HG03135 (cell line): ENCODE data around the gene SPAAR.
"Not testable (repeated sequence)": the region's sequence is repeated elsewhere in the genome, so short reads cannot be mapped to it uniquely, and the experiment has no call there.

Experiments used
- ATAC-seq: cut with Tn5 transposase; IDR thresholded peaks from one replicate; pipeline ENCODE4 v1.9.1; 2021; ENCODE audit warnings: mild to moderate bottlenecking, moderate library complexity; ENCODE audit not compliant: unreplicated experiment

SPAAR gene

DNA sequence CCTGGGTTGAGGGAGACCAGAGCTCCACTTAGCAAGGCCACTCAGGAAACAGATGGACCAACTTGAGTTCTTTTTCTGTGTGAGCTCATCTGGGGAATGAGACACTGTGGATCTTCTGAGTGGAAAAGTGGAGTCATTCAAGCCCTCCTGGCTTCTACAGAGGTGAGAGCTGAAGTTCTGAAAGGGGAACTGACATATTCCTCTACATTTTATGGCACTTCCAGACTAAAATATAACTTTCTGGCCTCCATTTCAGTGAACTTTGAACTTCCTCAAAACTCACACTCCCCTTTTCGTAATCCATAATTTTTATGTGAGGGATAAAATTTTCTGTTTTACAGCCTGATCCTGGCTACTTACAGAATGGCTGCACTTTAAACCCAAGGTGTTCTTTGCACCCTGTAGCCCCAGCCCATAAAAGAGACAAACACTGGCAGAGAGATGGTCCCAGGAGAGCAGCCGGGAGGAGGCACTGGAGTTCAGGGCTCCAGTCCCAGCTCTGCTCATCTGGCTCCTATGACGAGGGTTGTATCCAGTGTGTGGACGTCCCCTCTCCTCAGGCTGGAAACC, 10.8 kb downstream of the SPAAR start:
- no peak for ATAC-seq

DNA sequence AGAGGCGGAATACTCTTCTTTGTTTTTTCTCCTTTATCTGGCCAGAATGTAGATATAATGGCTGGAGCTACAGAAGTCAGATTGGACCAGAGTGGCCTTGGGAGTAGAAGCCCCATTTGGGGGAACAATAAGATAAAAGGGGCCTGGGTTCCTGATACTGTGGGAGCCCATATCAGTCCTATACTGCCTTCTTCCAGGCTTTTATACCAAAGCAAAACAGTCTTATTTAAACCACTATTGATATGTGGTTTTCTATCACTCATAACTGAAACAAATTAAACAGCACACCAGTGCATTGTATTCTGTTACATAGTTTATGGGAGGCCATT, 14.3 kb downstream of the SPAAR start:
- ATAC-seq, result no peak

GRCh38 chr9:35923927-35924763, 14.9 kb downstream of the SPAAR start:
- ATAC-seq, result no peak

DNA sequence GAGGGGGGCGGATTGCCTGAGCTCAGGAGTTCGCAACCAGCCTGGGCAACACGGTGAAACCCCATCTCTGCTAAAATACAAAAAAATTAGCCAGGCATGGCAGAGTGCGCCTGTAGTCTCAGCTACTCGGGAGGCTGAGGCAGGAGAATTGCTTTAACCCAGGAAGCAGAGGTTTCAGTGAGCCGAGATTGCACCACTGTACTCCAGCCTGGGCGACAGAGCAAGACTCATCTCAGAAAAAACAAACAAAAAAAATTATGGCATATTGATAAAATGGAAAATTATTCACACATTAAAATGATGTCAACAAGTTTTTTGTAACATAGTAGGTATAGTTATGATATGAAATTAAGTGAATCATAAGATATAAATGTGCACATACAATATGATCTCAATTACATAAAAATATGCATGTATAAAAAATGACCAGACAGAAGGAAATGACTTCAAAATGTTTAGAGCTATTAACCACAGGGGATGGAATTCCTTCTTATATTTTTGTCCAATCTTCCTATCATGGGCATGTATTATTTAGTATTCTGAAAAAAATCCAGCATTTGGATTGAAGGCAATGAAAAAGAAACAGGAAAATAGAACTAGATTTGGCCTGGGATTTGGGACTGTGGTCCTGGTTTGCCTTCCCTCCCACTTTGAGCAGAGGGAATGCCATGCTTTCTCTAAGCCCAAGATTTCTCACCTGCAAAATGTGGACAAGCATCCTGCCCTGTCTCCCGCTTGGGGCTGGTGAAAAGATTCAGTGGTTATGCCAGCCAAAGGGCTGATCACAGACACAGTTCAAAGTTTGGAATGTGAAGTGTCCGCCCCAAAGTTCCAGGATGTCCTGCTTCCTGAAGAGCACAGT, 19.5 kb downstream of the SPAAR start:
- no peak for ATAC-seq

DNA sequence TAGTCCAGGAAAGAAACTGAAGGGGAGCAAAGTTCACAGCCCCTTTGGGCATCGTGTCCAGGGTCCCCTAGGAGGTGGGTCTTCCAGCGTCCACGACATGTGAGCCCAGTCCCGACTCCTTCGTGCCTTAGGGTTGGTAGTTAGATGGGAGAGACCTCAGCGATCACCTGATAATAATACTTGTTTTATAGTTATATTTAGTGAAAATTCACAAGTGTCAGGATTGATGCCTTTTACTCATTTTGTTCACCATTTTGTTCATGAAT, 20.1 kb downstream of the SPAAR start:
- no peak for ATAC-seq

GRCh38 chr9:35930521-35930920, 21.2 kb downstream of the SPAAR start:
- no peak for ATAC-seq

GRCh38 chr9:35930989-35931388, 21.7 kb downstream of the SPAAR start:
- no peak for ATAC-seq

- ATAC-seq, result no peak
Observed at GRCh38 chr9:35932735-35933134, 23.4 kb downstream of the SPAAR start.

DNA sequence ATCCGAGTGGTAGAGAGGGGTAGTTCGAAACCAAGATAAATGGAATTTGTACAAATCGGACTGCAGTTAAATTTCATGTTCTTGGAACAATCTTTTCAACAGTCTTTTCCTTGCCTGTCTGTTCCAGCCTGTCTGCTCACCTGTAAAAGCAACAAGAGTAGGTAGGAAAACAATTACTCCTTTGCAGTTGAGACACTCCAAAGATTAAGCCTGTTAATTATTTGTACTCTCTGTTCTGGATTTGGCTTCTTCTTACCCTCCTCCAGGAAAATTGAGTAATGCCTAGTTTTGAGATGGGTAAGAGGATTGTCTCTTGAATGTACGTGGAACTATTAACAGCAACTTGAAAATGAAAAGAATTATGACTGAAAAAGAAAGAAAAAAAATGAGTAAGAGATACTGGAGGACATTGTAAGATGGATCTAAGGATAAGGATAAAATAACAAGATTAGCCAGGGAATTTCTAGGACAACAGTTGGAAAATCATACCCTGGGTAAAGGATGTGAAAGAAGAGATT, 24.3 kb downstream of the SPAAR start:
- ATAC-seq, result no peak

DNA sequence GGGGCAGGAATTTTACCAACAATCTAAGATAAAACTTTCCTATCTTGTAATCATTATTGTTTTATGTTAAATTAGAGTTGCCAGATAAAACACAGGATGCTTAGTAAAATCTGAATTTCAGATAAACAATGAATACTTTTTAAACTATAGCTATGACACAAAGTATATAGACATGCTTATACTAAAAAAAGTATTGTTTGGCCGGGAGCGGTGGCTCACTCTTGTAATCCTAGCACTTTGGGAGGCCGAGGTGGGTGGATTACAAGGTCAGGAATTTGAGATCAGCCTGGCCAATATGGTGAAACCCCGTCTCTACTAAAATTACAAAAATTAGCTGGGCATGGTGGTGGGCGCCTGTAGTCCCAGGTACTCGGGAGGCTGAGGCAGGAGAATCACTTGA, 24.8 kb downstream of the SPAAR start:
- not testable (repeated sequence) for ATAC-seq

- no peak for ATAC-seq
Observed at GRCh38 chr9:35935261-35935660, 26.0 kb downstream of the SPAAR start.

- no peak for ATAC-seq
Observed at GRCh38 chr9:35935755-35936509, 26.6 kb downstream of the SPAAR start.

GRCh38 chr9:35937227-35937626, 27.9 kb downstream of the SPAAR start:
- no peak for ATAC-seq

DNA sequence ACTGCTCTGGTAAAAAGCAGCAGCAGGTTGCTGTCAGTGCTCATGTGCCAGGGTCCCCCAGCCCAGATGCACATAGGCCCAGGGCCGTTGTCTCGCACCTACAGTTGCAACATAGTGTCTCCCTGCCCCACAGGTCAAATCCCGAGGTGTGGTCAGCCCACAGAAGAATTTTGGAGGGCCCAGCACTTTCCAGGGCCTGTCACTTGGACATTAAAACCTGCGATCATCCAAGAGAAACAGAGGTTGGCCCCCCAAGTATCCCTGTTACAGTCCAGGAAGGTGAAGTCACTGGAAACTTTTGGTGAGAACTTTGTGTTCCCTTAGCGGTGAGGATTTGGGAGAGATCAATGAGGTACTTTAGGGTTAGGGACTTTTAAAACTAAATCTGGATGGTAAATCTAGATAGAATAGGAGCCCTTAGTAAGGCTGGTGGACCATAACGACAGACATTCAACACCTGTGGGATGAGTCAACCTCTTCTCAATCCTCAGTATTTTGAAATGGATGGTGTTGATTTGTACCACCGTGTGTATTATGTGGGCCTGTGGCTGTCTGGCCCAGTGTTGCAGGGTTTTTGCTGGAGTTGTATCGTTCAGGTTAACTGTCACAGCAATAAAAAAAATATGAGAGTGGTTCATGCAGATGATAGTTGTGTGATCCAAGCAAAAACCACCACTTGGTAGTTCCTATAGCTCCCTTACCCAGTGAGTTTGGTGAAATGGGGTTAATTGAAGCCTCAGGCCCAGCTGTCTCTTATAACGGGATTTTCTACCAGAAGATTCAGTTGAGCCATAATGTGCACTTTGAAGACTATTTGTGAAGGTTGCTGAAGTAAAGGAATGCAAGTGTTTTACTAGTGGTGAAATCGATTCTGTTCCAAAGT, 29.4 kb downstream of the SPAAR start:
- no peak for ATAC-seq

GRCh38 chr9:35939679-35940250, 30.5 kb downstream of the SPAAR start:
- no peak for ATAC-seq

DNA sequence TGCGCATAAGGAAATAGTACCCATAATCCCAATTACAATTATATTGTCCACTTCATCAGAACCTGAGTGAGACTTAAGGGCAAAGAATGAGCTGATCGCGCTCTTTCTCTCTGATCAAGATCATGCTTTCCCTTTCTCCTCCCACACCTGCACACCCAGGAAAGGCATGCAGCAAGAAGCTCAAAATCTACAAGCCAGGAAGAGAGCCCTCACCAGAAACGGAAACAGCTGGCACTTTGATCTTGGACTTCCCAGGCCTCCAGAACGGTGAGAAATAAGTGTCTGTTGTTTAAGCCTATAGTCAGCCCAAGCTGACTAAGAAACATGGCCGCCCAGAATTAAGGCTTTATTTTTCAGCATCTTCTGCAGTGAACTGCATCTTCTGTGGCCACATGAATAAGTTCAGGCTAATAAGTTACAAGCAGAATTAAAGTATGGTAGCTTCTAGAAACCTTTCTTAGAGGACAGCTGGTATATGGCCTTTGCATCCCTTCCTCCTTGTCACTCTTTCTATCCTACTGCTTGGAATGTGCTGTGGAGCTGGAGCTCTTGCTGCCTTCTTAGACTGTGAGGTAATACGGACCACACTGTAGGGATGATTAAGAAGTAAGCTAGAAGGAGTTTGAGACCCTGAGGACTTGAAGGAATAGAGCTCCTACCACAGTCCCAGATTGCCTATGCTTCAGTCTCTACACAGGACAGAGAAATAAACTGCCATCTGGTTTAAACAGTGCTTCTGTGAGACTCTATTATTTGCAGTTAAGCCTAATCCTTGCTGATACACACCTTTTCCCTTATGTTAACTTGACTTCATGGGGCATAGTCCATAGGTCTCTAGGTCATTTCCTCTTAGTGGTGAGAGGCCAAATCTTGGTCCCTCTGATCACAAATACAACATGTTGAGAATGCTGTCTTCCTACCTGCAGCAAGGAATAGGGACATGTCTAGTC, 31.4 kb downstream of the SPAAR start:
- no peak for ATAC-seq

DNA sequence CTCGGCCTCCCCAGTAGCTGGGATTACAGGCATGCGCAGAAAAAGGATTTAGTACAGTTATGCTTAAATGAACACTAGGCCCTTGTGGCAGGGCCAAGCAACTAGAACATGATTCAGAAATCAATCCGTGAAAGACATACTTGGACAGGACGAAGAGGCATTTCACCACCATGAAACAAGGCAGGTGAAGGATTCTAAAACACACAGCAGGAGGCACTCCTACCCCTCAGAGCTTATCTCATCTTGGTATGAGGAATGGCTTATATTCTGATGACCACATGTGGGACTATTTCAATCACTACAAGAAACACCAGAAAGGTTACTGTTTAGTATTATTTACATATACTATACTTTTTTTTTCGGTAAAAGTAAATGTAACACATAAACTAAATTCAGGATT, 33.0 kb downstream of the SPAAR start:
- ATAC-seq, result no peak

DNA sequence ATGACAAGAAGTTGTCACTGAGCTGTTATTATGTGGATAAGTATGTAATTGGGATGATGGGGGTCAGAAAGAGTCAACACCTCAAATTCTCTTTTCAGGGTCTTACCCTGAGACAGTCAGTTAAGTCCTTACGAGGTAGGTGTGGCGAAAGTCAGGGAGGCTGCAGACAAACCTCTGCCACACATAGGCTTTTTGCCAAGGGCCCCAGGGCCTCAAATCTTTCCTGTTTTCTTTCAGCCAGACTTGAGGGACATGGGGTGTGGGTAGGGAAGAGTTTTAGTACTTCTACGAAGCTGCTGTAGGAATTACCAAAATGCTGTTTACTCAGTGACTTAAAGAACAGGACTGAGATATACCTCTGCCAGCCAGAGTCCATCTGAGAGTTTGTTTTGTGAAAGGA, 34.9 kb downstream of the SPAAR start:
- ATAC-seq, result no peak

DNA sequence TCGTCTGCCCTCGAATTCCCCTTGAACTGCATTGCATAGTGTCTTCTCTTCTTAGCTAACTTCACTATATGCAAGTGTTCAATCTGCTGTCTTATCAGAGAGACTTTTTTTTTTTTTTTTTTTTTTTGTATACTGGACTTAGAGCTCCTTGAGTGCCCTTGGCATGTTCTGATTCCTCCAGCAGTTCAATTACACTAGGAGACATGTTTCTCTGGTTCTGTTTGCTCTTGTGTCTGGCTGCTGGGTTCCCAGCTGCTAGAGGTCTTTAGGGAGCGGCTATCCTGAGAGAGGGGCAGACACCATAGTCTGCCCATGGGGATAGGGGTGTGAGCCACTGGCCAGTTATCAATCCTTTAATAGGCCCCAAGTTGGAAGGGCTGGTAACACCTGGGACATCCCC, 35.6 kb downstream of the SPAAR start:
- ATAC-seq, result no peak
